IPS DF 6.9 (cell line): ENCODE measurements around the gene RNF144A.
A peak's percentile ranks its signal among the peaks of the same experiment; 100 is the strongest.

Source experiments
- DNase-seq: peaks from one replicate; pipeline ENCODE4 v3.0.0-alpha.2; 2013; ENCODE audit warnings: low read depth, low spot score
- H3K27ac ChIP-seq: one replicate; pipeline ENCODE4 v1.5.1; 2013; ENCODE audit warnings: low read length, control low read depth
- H3K27me3 ChIP-seq: 2 replicates; pipeline ENCODE4 v1.6.1; 2013; ENCODE audit warnings: mild to moderate bottlenecking, low read length; ENCODE audit not compliant: control insufficient read depth, insufficient read depth
- H3K36me3 ChIP-seq: 2 replicates; pipeline ENCODE4 v1.6.1; 2013; ENCODE audit warnings: low read length; ENCODE audit not compliant: control insufficient read depth, insufficient read depth
- H3K4me1 ChIP-seq: 2 replicates; pipeline ENCODE4 v1.6.1; 2013; ENCODE audit warnings: low read length; ENCODE audit not compliant: control insufficient read depth, insufficient read depth
- H3K4me3 ChIP-seq: 2 replicates; pipeline ENCODE4 v1.5.1; 2013; ENCODE audit warnings: mild to moderate bottlenecking, low read length
- H3K9me3 ChIP-seq: 2 replicates; pipeline ENCODE4 v1.6.1; 2013; ENCODE audit warnings: low read length, inconsistent platforms; ENCODE audit not compliant: control insufficient read depth, insufficient read depth
- WGBS: extraction: QIAGEN DNeasy Blood & Tissue Kit; methylation state at CpG from one replicate; pipeline ENCODE4 v1.1.7; 2013; ENCODE audit warnings: mixed read lengths, missing lambda C conversion rate; ENCODE audit not compliant: insufficient read length, insufficient coverage; 5-methylcytosine and 5-hydroxymethylcytosine counted together

RNF144A gene

GRCh38 chr2:7075834-7076233, 158.6 kb downstream of the RNF144A start:
- Histone ChIP-seq H3K9me3 (no peaks in the 10 kb centered on the region; the same call in 1 of the 2 replicates), H3K27ac (no peak overlapping the region), H3K4me3 (no peak overlapping the region), H3K4me1 (no peaks in the 10 kb centered on the region), H3K36me3 (no peaks in the 10 kb centered on the region), H3K27me3 (no peaks in the 10 kb centered on the region)
- DNase-seq: no peak
- no CpG with 5 or more reads among the region's 1 CpG for WGBS

- WGBS: no CpG with 5 or more reads among the region's 10 CpGs
- Histone ChIP-seq H3K27ac (no peak overlapping the region), H3K4me3 (no peak overlapping the region), H3K36me3 (no peaks in the 10 kb centered on the region), H3K4me1 (no peaks in the 10 kb centered on the region), H3K9me3 (no peaks in the 10 kb centered on the region; the same call in 1 of the 2 replicates), H3K27me3 (no peaks in the 10 kb centered on the region)
- no peak for DNase-seq
Measured at GRCh38 chr2:7077660-7078267, 160.6 kb downstream of the RNF144A start.

- Histone ChIP-seq H3K27ac (no peak overlapping the region), H3K27me3 (no peaks in the 10 kb centered on the region), H3K9me3 (no peaks in the 10 kb centered on the region), H3K4me3 (no peak overlapping the region), H3K36me3 (no peaks in the 10 kb centered on the region), H3K4me1 (no peaks in the 10 kb centered on the region)
- peak; percentile 57 for DNase-seq
- WGBS: no CpG with 5 or more reads among the region's 10 CpGs
Measured at GRCh38 chr2:7083580-7084509, 166.6 kb downstream of the RNF144A start.

GRCh38 chr2:7084601-7085000, 167.4 kb downstream of the RNF144A start:
- DNase-seq: no peak
- no peak overlapping the region for H3K4me3 ChIP-seq

GRCh38 chr2:7089284-7089683, 172.1 kb downstream of the RNF144A start:
- H3K4me3 ChIP-seq: no peak overlapping the region
- H3K9me3 ChIP-seq: no peaks in the 10 kb centered on the region
- H3K27ac ChIP-seq: no peak overlapping the region
- DNase-seq: no peak
- H3K4me1 ChIP-seq: no peaks in the 10 kb centered on the region
- H3K36me3 ChIP-seq: no peaks in the 10 kb centered on the region
- H3K27me3 ChIP-seq: no peaks in the 10 kb centered on the region
- WGBS: no CpG with 5 or more reads among the region's 16 CpGs

More at GRCh38 chr2:7084601-7085000, 167.4 kb downstream of the RNF144A start:
- H3K4me1 ChIP-seq: no peaks in the 10 kb centered on the region
- no peaks in the 10 kb centered on the region for H3K27me3 ChIP-seq
- no peaks in the 10 kb centered on the region for H3K9me3 ChIP-seq
- H3K27ac ChIP-seq: no peak overlapping the region
- H3K36me3 ChIP-seq: no peaks in the 10 kb centered on the region

GRCh38 chr2:7089898-7090510, 172.8 kb downstream of the RNF144A start:
- no peak for DNase-seq
- no peak overlapping the region for H3K27ac ChIP-seq
- H3K4me3 ChIP-seq: no peak overlapping the region
- WGBS: no CpG with 5 or more reads among the region's 26 CpGs
- H3K27me3 ChIP-seq: no peaks in the 10 kb centered on the region
- no peaks in the 10 kb centered on the region for H3K36me3 ChIP-seq
- no peaks in the 10 kb centered on the region for H3K9me3 ChIP-seq
- no peaks in the 10 kb centered on the region for H3K4me1 ChIP-seq

- no CpG with 5 or more reads among the region's 3 CpGs for WGBS
- no peak for DNase-seq
- H3K27me3 ChIP-seq: no peaks in the 10 kb centered on the region
- H3K9me3 ChIP-seq: no peaks in the 10 kb centered on the region
- no peak overlapping the region for H3K27ac ChIP-seq
- H3K4me1 ChIP-seq: peaks cover 4% of the 10 kb centered on the region; the same call in 1 of the 2 replicates
- H3K4me3 ChIP-seq: no peak overlapping the region
- no peaks in the 10 kb centered on the region for H3K36me3 ChIP-seq
Measured at GRCh38 chr2:7093376-7093775, 176.2 kb downstream of the RNF144A start.
